ENCODE measurements around the gene ARMC5.
"Not testable (repeated sequence)": the region's sequence is repeated elsewhere in the genome, so short reads cannot be mapped to it uniquely, and the experiment has no call there.

ARMC5 gene

GRCh38 chr16:31502981-31503380 is 43.7 kb downstream of the ARMC5 start:
- DNase-seq = no peak

- not testable (repeated sequence) for DNase-seq
These were observed 44.3 kb downstream of the ARMC5 start for GRCh38 chr16:31503555-31503954.

- no peak for DNase-seq
These were observed 44.9 kb downstream of the ARMC5 start for GRCh38 chr16:31504159-31504558.

- DNase-seq = no peak
These were observed 46.2 kb downstream of the ARMC5 start for GRCh38 chr16:31505483-31505882.

- DNase-seq = no peak
These were observed 48.3 kb downstream of the ARMC5 start for GRCh38 chr16:31507617-31507928.

- peak; percentile 92 for DNase-seq
These were observed 48.8 kb downstream of the ARMC5 start, which contains the start of gene RUSF1 for GRCh38 chr16:31507929-31508705. Gene RUSF1 (minus strand): TSS chr16:31508391. CDS start chr16:31508373, 18 bp downstream.

GRCh38 chr16:31508706-31509195 is 49.5 kb downstream of the ARMC5 start:
- peak; percentile 67 for DNase-seq

GRCh38 chr16:31513126-31513525 is 53.8 kb downstream of the ARMC5 start:
- DNase-seq = peak; percentile 75

- no peak for DNase-seq
These were observed 54.6 kb downstream of the ARMC5 start for GRCh38 chr16:31513884-31514283.
